Neural progenitor cell (in vitro differentiated cells): ENCODE results near the gene CYP27B1.

Source experiments
- EZH2 ChIP-seq: fragments of 200-600 bp; sonication (generic); IDR thresholded peaks from 2 replicates; pipeline ENCODE4 v1.6.1; 2017; ENCODE audit warnings: antibody characterized with exemption, mild to moderate bottlenecking, moderate library complexity
- EZH2phosphoT487 ChIP-seq: fragments of 200-600 bp; sonication (generic); IDR thresholded peaks from 2 replicates; pipeline ENCODE4 v1.6.1; 2017; ENCODE audit warnings: antibody characterized with exemption
- TF ChIP-seq, protein P1 (sequence below): fragments of 200-600 bp; sonication (generic); IDR thresholded peaks from 2 replicates; pipeline ENCODE4 v1.5.1; 2017; ENCODE audit warnings: antibody characterized with exemption, mild to moderate bottlenecking

- TF ChIP-seq EZH2phosphoT487 (no peak), EZH2 (no peak)
- TF ChIP-seq, protein P1, sequence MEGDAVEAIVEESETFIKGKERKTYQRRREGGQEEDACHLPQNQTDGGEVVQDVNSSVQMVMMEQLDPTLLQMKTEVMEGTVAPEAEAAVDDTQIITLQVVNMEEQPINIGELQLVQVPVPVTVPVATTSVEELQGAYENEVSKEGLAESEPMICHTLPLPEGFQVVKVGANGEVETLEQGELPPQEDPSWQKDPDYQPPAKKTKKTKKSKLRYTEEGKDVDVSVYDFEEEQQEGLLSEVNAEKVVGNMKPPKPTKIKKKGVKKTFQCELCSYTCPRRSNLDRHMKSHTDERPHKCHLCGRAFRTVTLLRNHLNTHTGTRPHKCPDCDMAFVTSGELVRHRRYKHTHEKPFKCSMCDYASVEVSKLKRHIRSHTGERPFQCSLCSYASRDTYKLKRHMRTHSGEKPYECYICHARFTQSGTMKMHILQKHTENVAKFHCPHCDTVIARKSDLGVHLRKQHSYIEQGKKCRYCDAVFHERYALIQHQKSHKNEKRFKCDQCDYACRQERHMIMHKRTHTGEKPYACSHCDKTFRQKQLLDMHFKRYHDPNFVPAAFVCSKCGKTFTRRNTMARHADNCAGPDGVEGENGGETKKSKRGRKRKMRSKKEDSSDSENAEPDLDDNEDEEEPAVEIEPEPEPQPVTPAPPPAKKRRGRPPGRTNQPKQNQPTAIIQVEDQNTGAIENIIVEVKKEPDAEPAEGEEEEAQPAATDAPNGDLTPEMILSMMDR: no peak
Measured at GRCh38 chr12:57808351-57808750, 41.5 kb upstream of the CYP27B1 start.
